GM19452 (cell line): ENCODE data around the gene AREG.

Source experiments
- ATAC-seq: cut with Tn5 transposase; IDR thresholded peaks from one replicate; pipeline ENCODE4 v1.9.1; 2021; ENCODE audit not compliant: unreplicated experiment

Gene AREG

DNA sequence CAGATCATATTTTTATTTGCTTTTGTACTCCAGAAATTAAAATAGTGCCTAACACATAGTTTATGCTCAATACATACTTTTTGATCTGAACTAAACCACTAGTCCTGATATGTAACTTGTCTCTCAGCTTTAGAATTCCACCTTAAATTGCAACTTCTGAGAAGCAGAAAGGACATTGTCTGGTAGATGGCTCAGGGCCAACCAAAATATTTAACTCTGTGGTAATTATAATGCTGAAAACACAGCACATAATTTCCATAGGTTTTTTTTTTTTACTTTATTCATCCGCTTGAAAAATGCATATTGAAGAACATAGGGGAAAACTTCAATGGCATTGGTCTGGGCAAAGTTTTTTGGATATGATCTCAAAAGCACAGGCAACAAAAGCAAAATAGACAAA lies 59.3 kb downstream of the AREG start:
- ATAC-seq: no peak
